ENCODE data around the gene IFI6. TPM values are rescaled to one million over a fixed set of nuclear protein-coding genes. Genes with fewer than 3 reads are reported as not detected.
"Not testable (repeated sequence)": the region's sequence is repeated elsewhere in the genome, so short reads cannot be mapped to it uniquely, and the experiment has no call there.

The IFI6 gene
- total RNA-seq, 3 donors from 2014 or later, result 18.7 to 50.6 (median 47.4) TPM

GRCh38 chr1:27632387-27633297 is 39.4 kb downstream of the IFI6 start:
- TF ChIP-seq, protein P1, sequence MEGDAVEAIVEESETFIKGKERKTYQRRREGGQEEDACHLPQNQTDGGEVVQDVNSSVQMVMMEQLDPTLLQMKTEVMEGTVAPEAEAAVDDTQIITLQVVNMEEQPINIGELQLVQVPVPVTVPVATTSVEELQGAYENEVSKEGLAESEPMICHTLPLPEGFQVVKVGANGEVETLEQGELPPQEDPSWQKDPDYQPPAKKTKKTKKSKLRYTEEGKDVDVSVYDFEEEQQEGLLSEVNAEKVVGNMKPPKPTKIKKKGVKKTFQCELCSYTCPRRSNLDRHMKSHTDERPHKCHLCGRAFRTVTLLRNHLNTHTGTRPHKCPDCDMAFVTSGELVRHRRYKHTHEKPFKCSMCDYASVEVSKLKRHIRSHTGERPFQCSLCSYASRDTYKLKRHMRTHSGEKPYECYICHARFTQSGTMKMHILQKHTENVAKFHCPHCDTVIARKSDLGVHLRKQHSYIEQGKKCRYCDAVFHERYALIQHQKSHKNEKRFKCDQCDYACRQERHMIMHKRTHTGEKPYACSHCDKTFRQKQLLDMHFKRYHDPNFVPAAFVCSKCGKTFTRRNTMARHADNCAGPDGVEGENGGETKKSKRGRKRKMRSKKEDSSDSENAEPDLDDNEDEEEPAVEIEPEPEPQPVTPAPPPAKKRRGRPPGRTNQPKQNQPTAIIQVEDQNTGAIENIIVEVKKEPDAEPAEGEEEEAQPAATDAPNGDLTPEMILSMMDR (IDR thresholded peaks at IDR 0.05), result no peak
- TF ChIP-seq POLR2AphosphoS5 (IDR thresholded peaks at IDR 0.05) (no peak), POLR2A (IDR thresholded peaks at IDR 0.05) (no peak)
- H3K27me3 ChIP-seq, result no peaks in the 10 kb centered on the region
- H3K9me3 ChIP-seq, result no peaks in the 10 kb centered on the region
- no peaks in the 10 kb centered on the region for H3K36me3 ChIP-seq
- H3K4me1 ChIP-seq, result no peaks in the 10 kb centered on the region
- DNase-seq (ENCODE audit: low spot score in 2 of 2), result no peak
- peak overlapping the region; percentile 40 to 82 for H3K27ac ChIP-seq
- H3K4me3 ChIP-seq, result no peak overlapping the region
- intact Hi-C loops (cut with DNase I; ENCODE audit: low total_unique reads), result no loop called here

DNA sequence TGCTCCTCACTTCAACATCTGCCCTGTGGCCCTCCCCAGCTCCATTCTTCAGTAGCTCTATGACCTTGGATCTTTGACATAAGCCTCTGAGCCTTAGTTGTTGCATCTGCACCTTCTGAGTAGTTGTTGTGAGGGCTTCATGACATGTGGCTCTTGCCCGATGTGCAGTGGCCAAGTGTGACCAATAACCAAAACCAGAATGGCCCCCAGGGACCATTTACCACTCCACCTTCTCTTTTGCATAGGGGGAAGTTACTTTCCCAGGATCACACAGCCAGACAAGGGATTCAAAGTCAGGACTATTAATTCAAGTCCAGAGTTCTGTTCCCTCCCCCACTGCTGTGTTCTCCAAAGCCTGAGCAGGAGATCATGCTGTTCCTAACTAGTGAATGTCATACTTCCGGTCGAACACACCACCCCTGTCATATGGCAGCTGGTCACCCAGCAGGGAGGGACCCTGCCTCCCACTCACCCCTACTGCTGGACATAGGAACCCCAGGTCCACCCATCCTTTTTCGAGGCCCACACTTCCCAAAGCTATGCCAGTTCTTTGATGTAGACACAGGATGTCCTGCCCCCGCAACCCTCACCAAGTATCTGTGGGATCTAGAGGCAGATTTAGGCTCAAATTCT is 41.0 kb downstream of the IFI6 start:
- intact Hi-C loops (cut with DNase I; ENCODE audit: low total_unique reads), result no loop called here
- H3K4me1 ChIP-seq, result no peaks in the 10 kb centered on the region
- peak in 2 of 3 donors; percentile 20 to 52 for TF ChIP-seq POLR2AphosphoS5 (IDR thresholded peaks at IDR 0.05)
- TF ChIP-seq, protein P1 (IDR thresholded peaks at IDR 0.05), result no peak
- TF ChIP-seq POLR2A (IDR thresholded peaks at IDR 0.05), result no peak
- H3K27ac ChIP-seq, result peak overlapping the region; percentile 74 to 82
- no peak overlapping the region for H3K4me3 ChIP-seq
- DNase-seq (ENCODE audit: low spot score in 2 of 2), result peak in 1 of 2 donors; percentile 49
- H3K36me3 ChIP-seq, result no peaks in the 10 kb centered on the region
- H3K27me3 ChIP-seq, result no peaks in the 10 kb centered on the region
- H3K9me3 ChIP-seq, result no peaks in the 10 kb centered on the region

- Histone ChIP-seq H3K4me1 (no peaks in the 10 kb centered on the region), H3K27ac (peak overlapping the region in 1 of 2 donors; percentile 57), H3K36me3 (no peaks in the 10 kb centered on the region), H3K4me3 (no peak overlapping the region), H3K9me3 (no peaks in the 10 kb centered on the region), H3K27me3 (no peaks in the 10 kb centered on the region)
- no peak for DNase-seq (ENCODE audit: low spot score in 2 of 2)
- intact Hi-C loops (cut with DNase I; ENCODE audit: low total_unique reads), result no loop called here
- TF ChIP-seq POLR2AphosphoS5 (IDR thresholded peaks at IDR 0.05), result no peak
- TF ChIP-seq, protein P1 (IDR thresholded peaks at IDR 0.05), result no peak
- TF ChIP-seq POLR2A (IDR thresholded peaks at IDR 0.05), result no peak
Observed at GRCh38 chr1:27628712-27629111, 43.3 kb downstream of the IFI6 start.

- H3K9me3 ChIP-seq; H3K4me1 ChIP-seq; H3K36me3 ChIP-seq; DNase-seq (ENCODE audit: low spot score in 2 of 2); intact Hi-C loops (cut with DNase I; ENCODE audit: low total_unique reads); H3K27ac ChIP-seq; H3K4me3 ChIP-seq; H3K27me3 ChIP-seq: not testable (repeated sequence)
Observed at GRCh38 chr1:27627733-27628132, 44.3 kb downstream of the IFI6 start.

GRCh38 chr1:27627061-27627460 is 44.9 kb downstream of the IFI6 start:
- DNase-seq (ENCODE audit: low spot score in 2 of 2), result no peak
- intact Hi-C loops (cut with DNase I; ENCODE audit: low total_unique reads), result no loop called here
- Histone ChIP-seq H3K27ac (no peak overlapping the region), H3K9me3 (no peaks in the 10 kb centered on the region), H3K4me1 (no peaks in the 10 kb centered on the region), H3K27me3 (no peaks in the 10 kb centered on the region), H3K36me3 (no peaks in the 10 kb centered on the region), H3K4me3 (no peak overlapping the region)
- TF ChIP-seq POLR2A (IDR thresholded peaks at IDR 0.05) (no peak), POLR2AphosphoS5 (IDR thresholded peaks at IDR 0.05) (no peak)
- TF ChIP-seq, protein P1 (IDR thresholded peaks at IDR 0.05), result no peak
